Measurements from ENCODE around the gene GLIS1. TPM values are rescaled to one million over a fixed set of nuclear protein-coding genes. Genes with fewer than 3 reads are reported as not detected.

The GLIS1 gene
- total and polyA plus RNA-seq, 10 of the 15 experiments (the other 5 are each of a cell fraction or from before 2014, with no cell fraction given), result not detected

GRCh38 chr1:53532912-53533311 lies 206.1 kb downstream of the GLIS1 start:
- no peaks in the 10 kb centered on the region for H3K9me3 ChIP-seq (replicated peaks; ENCODE audit: control insufficient read depth, insufficient read depth, low read length)

More at GRCh38 chr1:53532912-53533311, 206.1 kb downstream of the GLIS1 start:
- POLR2A ChIA-PET, result no interaction called here
- Histone ChIP-seq H3K9ac (ENCODE audit: control insufficient read depth, insufficient read depth, low read length) (no peak overlapping the region), H3K4me1 (ENCODE audit: control insufficient read depth, insufficient read depth, low read length) (no peaks in the 10 kb centered on the region), H3K79me2 (ENCODE audit: control insufficient read depth, insufficient read depth, low read length) (no peaks in the 10 kb centered on the region), H3K4me3 (no peak overlapping the region), H2AFZ (ENCODE audit: control insufficient read depth, low read depth, low read length) (no peak overlapping the region), H4K20me1 (ENCODE audit: control insufficient read depth, insufficient read depth) (no peaks in the 10 kb centered on the region), H3K27me3 (replicated peaks in 1 of 2; ENCODE audit: control insufficient read depth in 2 of 2, insufficient read depth in 2 of 2, low read length in 1 of 2) (peaks cover 0 to 2% of the 10 kb centered on the region in 2 experiments), H3K4me2 (ENCODE audit: control insufficient read depth, insufficient read depth) (no peak overlapping the region), H3K36me3 (ENCODE audit: control insufficient read depth in 2 of 2, insufficient read depth in 2 of 2, low read length in 1 of 2) (no peaks in the 10 kb centered on the region), H3K27ac (ENCODE audit: control insufficient read depth, insufficient read depth) (no peak overlapping the region)
- RAD21 ChIA-PET (ENCODE audit: unreplicated experiment), result no interaction called here
- no TSS peak for BruUV-seq (replicated peaks)
- SMC1A ChIA-PET (ENCODE audit: uncharacterized antibody, unreplicated experiment), result no interaction called here
- no peak for DNase-seq (ENCODE audit: low read depth, low spot score)
- in situ Hi-C loops (cut with MboI) (no loop called here), intact Hi-C loops (cut with micrococcal nuclease; ENCODE audit: unreplicated experiment) (no loop called here)
- CTCF ChIA-PET, result no interaction called here
- no peak for ATAC-seq
- no peak for FAIRE-seq
- 68% methylated on average over 4 of the region's 4 CpGs for WGBS (ENCODE audit: insufficient coverage, insufficient replicate concordance, low lambda C conversion rate, missing lambda C conversion rate)
- TF ChIP-seq DPF2 (IDR thresholded peaks at IDR 0.05) (no peak), RBBP5 (conservative IDR thresholded peaks at IDR 0.05) (no peak), SKIL (IDR thresholded peaks at IDR 0.05; ENCODE audit: low read depth, poor library complexity, severe bottlenecking) (no peak), SMAD1 (IDR thresholded peaks at IDR 0.05; ENCODE audit: low read depth, partially characterized antibody) (no peak), SIX5 (IDR thresholded peaks at IDR 0.05; ENCODE audit: low read depth, low read length, severe bottlenecking) (no peak), YBX1 (IDR thresholded peaks at IDR 0.05) (no peak), BHLHE40 (IDR thresholded peaks at IDR 0.05; ENCODE audit: borderline replicate concordance in 1 of 2, low read depth in 2 of 2, low read length in 1 of 2) (no peak)
- TF ChIP-seq, protein P1, sequence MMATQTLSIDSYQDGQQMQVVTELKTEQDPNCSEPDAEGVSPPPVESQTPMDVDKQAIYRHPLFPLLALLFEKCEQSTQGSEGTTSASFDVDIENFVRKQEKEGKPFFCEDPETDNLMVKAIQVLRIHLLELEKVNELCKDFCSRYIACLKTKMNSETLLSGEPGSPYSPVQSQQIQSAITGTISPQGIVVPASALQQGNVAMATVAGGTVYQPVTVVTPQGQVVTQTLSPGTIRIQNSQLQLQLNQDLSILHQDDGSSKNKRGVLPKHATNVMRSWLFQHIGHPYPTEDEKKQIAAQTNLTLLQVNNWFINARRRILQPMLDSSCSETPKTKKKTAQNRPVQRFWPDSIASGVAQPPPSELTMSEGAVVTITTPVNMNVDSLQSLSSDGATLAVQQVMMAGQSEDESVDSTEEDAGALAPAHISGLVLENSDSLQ (IDR thresholded peaks at IDR 0.05), result no peak
- TF ChIP-seq, protein P2, sequence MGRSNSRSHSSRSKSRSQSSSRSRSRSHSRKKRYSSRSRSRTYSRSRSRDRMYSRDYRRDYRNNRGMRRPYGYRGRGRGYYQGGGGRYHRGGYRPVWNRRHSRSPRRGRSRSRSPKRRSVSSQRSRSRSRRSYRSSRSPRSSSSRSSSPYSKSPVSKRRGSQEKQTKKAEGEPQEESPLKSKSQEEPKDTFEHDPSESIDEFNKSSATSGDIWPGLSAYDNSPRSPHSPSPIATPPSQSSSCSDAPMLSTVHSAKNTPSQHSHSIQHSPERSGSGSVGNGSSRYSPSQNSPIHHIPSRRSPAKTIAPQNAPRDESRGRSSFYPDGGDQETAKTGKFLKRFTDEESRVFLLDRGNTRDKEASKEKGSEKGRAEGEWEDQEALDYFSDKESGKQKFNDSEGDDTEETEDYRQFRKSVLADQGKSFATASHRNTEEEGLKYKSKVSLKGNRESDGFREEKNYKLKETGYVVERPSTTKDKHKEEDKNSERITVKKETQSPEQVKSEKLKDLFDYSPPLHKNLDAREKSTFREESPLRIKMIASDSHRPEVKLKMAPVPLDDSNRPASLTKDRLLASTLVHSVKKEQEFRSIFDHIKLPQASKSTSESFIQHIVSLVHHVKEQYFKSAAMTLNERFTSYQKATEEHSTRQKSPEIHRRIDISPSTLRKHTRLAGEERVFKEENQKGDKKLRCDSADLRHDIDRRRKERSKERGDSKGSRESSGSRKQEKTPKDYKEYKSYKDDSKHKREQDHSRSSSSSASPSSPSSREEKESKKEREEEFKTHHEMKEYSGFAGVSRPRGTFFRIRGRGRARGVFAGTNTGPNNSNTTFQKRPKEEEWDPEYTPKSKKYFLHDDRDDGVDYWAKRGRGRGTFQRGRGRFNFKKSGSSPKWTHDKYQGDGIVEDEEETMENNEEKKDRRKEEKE (IDR thresholded peaks at IDR 0.05), result no peak

Measured in GM12878 (cell line).